Activated CD4-positive, alpha-beta T cell treated with anti-CD3 and anti-CD28 coated beads for 36 hours (primary cell): Measurements from ENCODE around the gene OR2AT4. TPM values are rescaled to one million over a fixed set of nuclear protein-coding genes. Genes with fewer than 3 reads are reported as not detected.

Source experiments
- ATAC-seq: fragments of 200-7000 bp; cut with Tn5 transposase; one replicate; pipeline ENCODE4 v1.10.0; 2021; ENCODE audit warnings: mild to moderate bottlenecking, moderate library complexity
- CTCF ChIA-PET: fragments of 350-600 bp; sonication (Branson Sonifier 250); formaldehyde crosslinking; loops from one replicate; lab custom pipeline; 2021; ENCODE audit warnings: antibody characterized with exemption; lab: Charles Lee
- POLR2A ChIA-PET: fragments of 350-600 bp; sonication (Branson Sonifier 250); formaldehyde crosslinking; loops from one replicate; lab custom pipeline; 2021; ENCODE audit warnings: antibody characterized with exemption, inconsistent platforms; lab: Charles Lee
- DNase-seq: peaks from one replicate; pipeline ENCODE4 v3.0.0-alpha.2; 2020
- H3K27ac Mint-ChIP-seq: one replicate; pipeline ENCODE4 v1.8.0; 2021; ENCODE audit warnings: mixed read lengths
- H3K27me3 Mint-ChIP-seq: one replicate; pipeline ENCODE4 v1.8.0; 2021; ENCODE audit warnings: mixed read lengths
- H3K36me3 Mint-ChIP-seq: one replicate; pipeline ENCODE4 v1.8.0; 2021; ENCODE audit warnings: low read depth, mixed read lengths
- H3K4me1 Mint-ChIP-seq: one replicate; pipeline ENCODE4 v1.8.0; 2021; ENCODE audit warnings: mixed read lengths
- H3K4me3 Mint-ChIP-seq: one replicate; pipeline ENCODE4 v1.8.0; 2021; ENCODE audit warnings: mild to moderate bottlenecking, moderate library complexity, mixed read lengths
- H3K9me3 Mint-ChIP-seq: one replicate; pipeline ENCODE4 v1.8.0; 2021; ENCODE audit warnings: low read depth, mixed read lengths
- intact Hi-C, 2 experiments: fragments of 100-400 bp; cut with DNase I in 1 of 2; cut with micrococcal nuclease in 1 of 2; formaldehyde crosslinking; loops; one replicate each; pipeline versions ENCODE4 v1.14.2 to v1.15.1; 2022 to 2024; cut with DNase I, micrococcal nuclease
- total RNA-seq, 2 experiments: library from RNA; stranded (reverse); gene quantifications; one replicate each; pipeline ENCODE4 v1.2.3, GENCODE V29; 2021

OR2AT4 gene
- total RNA-seq, 2 experiments from 2014 or later: not detected

- Mint-ChIP-seq H3K27me3 (peaks cover 36% of the 10 kb centered on the region), H3K27ac (no peak overlapping the region), H3K4me3 (no peak overlapping the region), H3K9me3 (no peaks in the 10 kb centered on the region), H3K4me1 (no peaks in the 10 kb centered on the region), H3K36me3 (no peaks in the 10 kb centered on the region)
- intact Hi-C loops: no loop called here
- ChIA-PET CTCF (no interaction called here), POLR2A (no interaction called here)
- DNase-seq (no peak), ATAC-seq (no peak)
Measured at GRCh38 chr11:75084883-75085282, 11.8 kb downstream of the OR2AT4 start.

- CTCF ChIA-PET: no interaction called here
- no peaks in the 10 kb centered on the region for H3K9me3 Mint-ChIP-seq
Measured at GRCh38 chr11:75083217-75083605, 13.5 kb downstream of the OR2AT4 start.

DNA sequence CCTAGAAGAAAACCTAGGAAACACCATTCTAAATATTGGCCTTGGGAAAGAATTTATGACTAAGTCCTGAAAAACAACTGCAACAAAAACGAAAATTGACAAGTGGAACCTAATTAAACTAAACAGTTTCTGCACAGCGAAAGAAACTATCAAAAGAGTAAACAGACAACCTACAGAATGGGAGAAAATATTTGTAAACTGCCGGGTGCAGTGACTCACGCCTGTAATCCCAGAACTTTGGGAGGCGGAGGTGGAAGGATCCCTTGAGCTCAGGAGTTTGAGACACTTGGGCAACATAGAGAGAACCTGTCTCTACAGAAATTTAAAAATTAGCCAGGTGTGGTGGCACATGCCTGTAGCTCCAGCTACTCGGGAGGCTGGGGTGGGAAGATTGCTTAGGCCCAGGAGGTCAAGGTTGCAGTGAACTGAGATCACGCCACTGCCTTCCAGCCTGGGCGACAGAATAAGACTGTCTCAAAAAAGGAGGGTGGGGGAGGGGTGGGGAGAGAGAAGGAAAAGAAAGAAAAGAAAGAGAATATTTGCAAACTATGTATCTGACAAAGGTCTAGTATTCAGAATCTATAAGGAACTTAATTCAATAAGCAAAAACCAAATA, 14.0 kb downstream of the OR2AT4 start:
- Mint-ChIP-seq H3K4me3 (no peak overlapping the region), H3K27ac (no peak overlapping the region), H3K36me3 (no peaks in the 10 kb centered on the region), H3K9me3 (no peaks in the 10 kb centered on the region), H3K4me1 (no peaks in the 10 kb centered on the region), H3K27me3 (peaks cover 29% of the 10 kb centered on the region)
- CTCF ChIA-PET: no interaction called here
- ATAC-seq (no peak), DNase-seq (no peak)
- intact Hi-C loops: no loop called here
- POLR2A ChIA-PET: no interaction called here

More at GRCh38 chr11:75083217-75083605, 13.5 kb downstream of the OR2AT4 start:
- intact Hi-C loops: no loop called here
- Mint-ChIP-seq H3K4me3 (no peak overlapping the region), H3K27me3 (peaks cover 32% of the 10 kb centered on the region), H3K27ac (no peak overlapping the region), H3K4me1 (no peaks in the 10 kb centered on the region), H3K36me3 (no peaks in the 10 kb centered on the region)
- DNase-seq (no peak), ATAC-seq (no peak)
- POLR2A ChIA-PET: no interaction called here

- Mint-ChIP-seq H3K27ac (no peak overlapping the region), H3K4me1 (no peaks in the 10 kb centered on the region), H3K36me3 (no peaks in the 10 kb centered on the region), H3K9me3 (no peaks in the 10 kb centered on the region), H3K4me3 (no peak overlapping the region), H3K27me3 (peaks cover 30% of the 10 kb centered on the region)
- ATAC-seq (no peak), DNase-seq (no peak)
- ChIA-PET CTCF (no interaction called here), POLR2A (no interaction called here)
- intact Hi-C loops: no loop called here
Measured at GRCh38 chr11:75079546-75079945, 17.1 kb downstream of the OR2AT4 start.

DNA sequence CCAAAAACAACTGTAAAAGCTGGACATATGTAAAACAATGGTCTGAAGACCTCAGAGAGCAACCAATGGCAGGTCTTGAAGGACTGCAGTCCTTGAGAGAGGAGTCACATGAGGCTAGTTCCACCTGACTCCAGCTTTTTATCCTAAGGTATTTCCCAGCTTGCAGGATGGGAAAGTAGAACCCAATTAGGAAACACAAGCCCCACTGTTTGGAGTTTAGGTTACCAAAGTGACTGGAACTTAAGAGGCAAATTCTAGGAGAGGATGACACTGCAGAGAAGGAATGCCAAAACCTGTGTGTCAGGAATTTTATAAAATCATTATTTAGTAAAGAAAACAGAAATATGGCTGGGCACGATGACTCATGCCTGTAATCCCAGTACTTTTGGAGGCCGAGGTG, 18.4 kb downstream of the OR2AT4 start:
- ATAC-seq (no peak), DNase-seq (no peak)
- Mint-ChIP-seq H3K9me3 (no peaks in the 10 kb centered on the region), H3K4me1 (no peaks in the 10 kb centered on the region), H3K27ac (no peak overlapping the region), H3K4me3 (no peak overlapping the region), H3K36me3 (no peaks in the 10 kb centered on the region), H3K27me3 (peaks cover 25% of the 10 kb centered on the region)
- CTCF ChIA-PET: interaction anchor here (0.6 kb wide), 1 partner anchor 316 kb away, joined by 4 read pairs; no protein-coding TSS in a partner anchor
- POLR2A ChIA-PET: no interaction called here
- intact Hi-C loops: no loop called here

DNA sequence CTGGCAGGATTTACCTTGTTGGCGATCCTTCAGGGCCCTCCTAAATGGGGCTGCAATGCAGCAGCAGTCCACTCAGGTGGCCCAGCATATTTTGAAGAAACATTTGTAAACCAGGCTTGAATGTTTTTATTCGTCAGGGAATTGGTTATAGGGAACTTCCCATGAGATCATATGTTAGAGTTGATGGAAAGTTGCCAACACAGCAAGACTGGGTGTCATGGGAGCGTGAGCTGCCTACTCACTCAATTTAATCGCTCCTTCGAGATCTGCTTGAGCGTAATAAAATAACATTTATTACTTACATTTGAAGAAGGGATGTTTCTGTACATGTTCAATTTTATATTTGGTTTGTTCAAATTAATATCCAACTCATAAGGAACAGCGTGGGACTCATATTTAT, 19.4 kb downstream of the OR2AT4 start:
- H3K4me3 Mint-ChIP-seq: no peak overlapping the region
- H3K36me3 Mint-ChIP-seq: no peaks in the 10 kb centered on the region
- POLR2A ChIA-PET: no interaction called here
- H3K27ac Mint-ChIP-seq: no peak overlapping the region
- H3K9me3 Mint-ChIP-seq: no peaks in the 10 kb centered on the region
- H3K27me3 Mint-ChIP-seq: peaks cover 19% of the 10 kb centered on the region
- DNase-seq (no peak), ATAC-seq (no peak)
- CTCF ChIA-PET: interaction anchor here (0.6 to 1.0 kb wide), 2 partner anchors 54 to 128 kb away, joined by 4 read pairs; no protein-coding TSS in a partner anchor
- no peaks in the 10 kb centered on the region for H3K4me1 Mint-ChIP-seq
- intact Hi-C loops: no loop called here

DNA sequence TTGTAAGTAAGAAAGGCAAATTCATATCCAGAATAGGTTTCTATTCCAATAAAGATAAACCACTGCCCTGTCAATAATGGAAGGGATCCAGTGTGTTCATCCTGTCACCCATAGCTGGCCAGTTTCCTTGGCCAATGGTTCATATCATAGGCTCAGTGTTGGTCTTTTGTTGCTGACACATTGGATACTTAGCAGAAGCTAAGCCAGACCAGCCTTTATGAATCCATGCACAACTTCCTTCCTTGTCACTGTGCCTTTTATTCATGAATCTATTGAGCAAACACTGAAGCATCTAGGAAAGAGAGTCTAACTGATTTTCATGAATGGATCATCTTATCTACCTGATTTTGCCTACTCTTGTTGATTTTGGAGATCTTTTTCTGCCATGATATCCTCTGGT, 20.0 kb downstream of the OR2AT4 start:
- Mint-ChIP-seq H3K4me3 (no peak overlapping the region), H3K4me1 (no peaks in the 10 kb centered on the region), H3K27me3 (peaks cover 18% of the 10 kb centered on the region), H3K27ac (no peak overlapping the region), H3K36me3 (no peaks in the 10 kb centered on the region), H3K9me3 (no peaks in the 10 kb centered on the region)
- ChIA-PET CTCF (interaction anchor here (0.9 to 1.0 kb wide), 2 partner anchors 54 to 128 kb away, joined by 3 to 4 read pairs; no protein-coding TSS in a partner anchor), POLR2A (no interaction called here)
- intact Hi-C loops: no loop called here
- DNase-seq (no peak), ATAC-seq (no peak)

DNA sequence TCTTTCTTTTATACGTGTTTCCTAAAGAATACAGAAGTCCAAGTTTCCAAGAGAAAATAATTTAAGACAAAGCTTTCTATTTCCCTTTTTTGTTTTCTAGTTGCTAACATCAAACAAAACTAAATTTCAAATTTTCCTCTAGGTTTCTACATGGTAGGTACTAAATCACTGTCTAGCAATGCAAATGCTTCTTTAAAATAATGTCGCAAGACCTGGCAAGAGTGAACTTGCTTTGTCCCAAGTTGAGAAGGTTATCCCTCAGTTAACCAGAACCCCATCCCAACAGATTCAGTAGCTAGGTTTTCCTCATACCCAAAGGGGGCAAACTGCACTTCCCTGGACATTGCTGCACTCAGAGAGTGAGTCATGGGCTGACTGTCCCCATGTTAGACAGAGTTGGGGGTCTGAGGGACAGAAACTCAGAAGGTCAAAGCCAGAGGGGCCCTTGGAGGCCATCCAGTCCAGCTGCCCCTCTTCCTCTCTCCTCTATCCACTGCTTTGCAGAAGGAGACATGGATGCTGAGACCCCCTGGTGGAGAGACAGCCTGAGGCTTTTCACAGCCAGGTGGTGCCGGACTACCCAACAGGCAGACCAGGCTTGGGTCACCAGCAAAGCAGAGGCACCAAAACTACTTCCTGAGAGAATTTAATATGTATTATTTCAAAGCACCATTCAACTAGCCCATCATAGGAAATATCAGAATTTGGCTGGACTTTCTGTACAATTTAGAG, 23.1 kb downstream of the OR2AT4 start:
- H3K4me3 Mint-ChIP-seq: no peak overlapping the region
- DNase-seq (no peak), ATAC-seq (no peak)
- ChIA-PET POLR2A (interaction anchor here (0.6 kb wide), 1 partner anchor 18 kb away, joined by 5 read pairs; no protein-coding TSS in a partner anchor), CTCF (no interaction called here)
- intact Hi-C loops: no loop called here
- H3K36me3 Mint-ChIP-seq: no peaks in the 10 kb centered on the region
- no peaks in the 10 kb centered on the region for H3K9me3 Mint-ChIP-seq
- H3K27ac Mint-ChIP-seq: no peak overlapping the region
- peaks cover 18% of the 10 kb centered on the region for H3K27me3 Mint-ChIP-seq
- no peaks in the 10 kb centered on the region for H3K4me1 Mint-ChIP-seq

GRCh38 chr11:75072582-75072981, 24.1 kb downstream of the OR2AT4 start:
- no peak overlapping the region for H3K27ac Mint-ChIP-seq
- intact Hi-C loops: no loop called here
- ATAC-seq: no peak
- ChIA-PET CTCF (interaction anchor here (0.6 kb wide), 2 partner anchors 131 to 179 kb away, joined by 4 read pairs; no protein-coding TSS in a partner anchor), POLR2A (no interaction called here)
- peaks cover 20% of the 10 kb centered on the region for H3K27me3 Mint-ChIP-seq
- H3K4me1 Mint-ChIP-seq: no peaks in the 10 kb centered on the region
- no peak overlapping the region for H3K4me3 Mint-ChIP-seq
- no peaks in the 10 kb centered on the region for H3K9me3 Mint-ChIP-seq
- DNase-seq: no peak
- H3K36me3 Mint-ChIP-seq: no peaks in the 10 kb centered on the region

DNA sequence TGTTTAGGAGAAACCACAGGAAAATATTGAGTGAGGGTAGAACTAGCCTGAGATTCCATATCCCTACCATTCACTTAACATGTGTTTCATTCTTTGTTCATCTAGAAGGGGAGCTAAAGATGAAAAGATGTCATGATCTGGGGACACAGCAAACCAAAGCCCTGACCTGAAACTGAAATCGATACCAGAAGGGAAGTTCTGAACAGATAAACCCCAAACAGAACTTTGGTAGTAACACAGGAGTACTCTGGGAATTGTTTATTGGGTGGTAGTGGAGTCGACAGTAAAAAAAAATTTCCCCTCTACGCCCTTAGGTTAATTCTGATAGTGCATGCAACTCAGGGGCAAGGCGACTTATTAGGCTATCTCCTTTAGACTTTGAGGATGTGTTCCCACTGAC, 27.2 kb downstream of the OR2AT4 start:
- no peaks in the 10 kb centered on the region for H3K36me3 Mint-ChIP-seq
- no peak for ATAC-seq
- POLR2A ChIA-PET: no interaction called here

DNA sequence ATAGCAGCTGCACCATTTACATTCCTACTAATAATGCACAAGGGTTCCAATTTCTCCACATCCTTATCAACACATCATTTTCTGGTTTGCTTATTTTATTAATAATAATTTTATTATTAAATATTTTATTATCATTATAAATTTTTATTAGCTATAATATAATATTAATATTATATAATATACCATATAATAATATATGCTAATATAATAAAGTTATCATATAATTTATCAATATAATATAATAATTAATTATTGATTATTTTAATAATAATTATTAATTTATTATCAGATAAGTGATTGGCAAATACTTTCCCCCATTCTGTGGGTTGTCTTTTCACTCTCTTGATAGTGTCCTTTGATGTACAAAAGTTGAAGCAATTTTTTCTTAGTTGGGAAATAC, 27.7 kb downstream of the OR2AT4 start:
- H3K4me3 Mint-ChIP-seq: no peak overlapping the region
- no peak overlapping the region for H3K27ac Mint-ChIP-seq
- intact Hi-C loops: no loop called here
- ATAC-seq (no peak), DNase-seq (no peak)
- H3K9me3 Mint-ChIP-seq: no peaks in the 10 kb centered on the region
- ChIA-PET CTCF (interaction anchor here (1.5 kb wide), 1 partner anchor 9 kb away, joined by 3 read pairs; no protein-coding TSS in a partner anchor), POLR2A (no interaction called here)
- H3K4me1 Mint-ChIP-seq: no peaks in the 10 kb centered on the region
- H3K27me3 Mint-ChIP-seq: peaks cover 26% of the 10 kb centered on the region
- no peaks in the 10 kb centered on the region for H3K36me3 Mint-ChIP-seq

More for the DNA sequence above, 27.2 kb downstream of the OR2AT4 start:
- no peak for DNase-seq
- intact Hi-C loops: no loop called here
- H3K27ac Mint-ChIP-seq: no peak overlapping the region
- H3K4me1 Mint-ChIP-seq: no peaks in the 10 kb centered on the region
- no peak overlapping the region for H3K4me3 Mint-ChIP-seq
- H3K27me3 Mint-ChIP-seq: peaks cover 26% of the 10 kb centered on the region
- CTCF ChIA-PET: interaction anchor here (1.5 kb wide), 1 partner anchor 10 kb away, joined by 3 read pairs; no protein-coding TSS in a partner anchor
- H3K9me3 Mint-ChIP-seq: no peaks in the 10 kb centered on the region

DNA sequence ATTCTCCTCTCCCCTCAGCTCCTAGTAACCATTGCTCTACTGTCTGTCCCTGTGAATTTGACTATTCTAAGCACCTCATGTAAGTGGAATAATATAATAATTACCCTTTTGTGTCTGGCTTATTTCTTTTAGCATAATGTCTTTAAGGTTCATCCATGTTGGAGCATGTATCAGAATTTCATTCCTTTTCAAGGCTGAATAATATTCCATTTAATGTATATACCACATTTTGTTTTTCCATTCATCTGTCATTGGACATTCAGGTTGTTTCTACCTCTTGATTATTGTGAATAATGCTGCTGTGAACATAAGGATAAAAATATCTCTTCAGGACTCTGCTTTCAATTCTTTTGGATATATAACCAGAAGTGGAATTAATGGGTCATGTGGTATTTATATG, 28.1 kb downstream of the OR2AT4 start:
- intact Hi-C loops: no loop called here
- H3K4me1 Mint-ChIP-seq: no peaks in the 10 kb centered on the region
- no peaks in the 10 kb centered on the region for H3K36me3 Mint-ChIP-seq
- no peaks in the 10 kb centered on the region for H3K9me3 Mint-ChIP-seq
- no peak overlapping the region for H3K4me3 Mint-ChIP-seq
- ChIA-PET POLR2A (no interaction called here), CTCF (no interaction called here)
- H3K27ac Mint-ChIP-seq: no peak overlapping the region
- ATAC-seq (no peak), DNase-seq (no peak)
- H3K27me3 Mint-ChIP-seq: peaks cover 26% of the 10 kb centered on the region
